Measurements from ENCODE around the gene XPOT.

The XPOT gene

DNA sequence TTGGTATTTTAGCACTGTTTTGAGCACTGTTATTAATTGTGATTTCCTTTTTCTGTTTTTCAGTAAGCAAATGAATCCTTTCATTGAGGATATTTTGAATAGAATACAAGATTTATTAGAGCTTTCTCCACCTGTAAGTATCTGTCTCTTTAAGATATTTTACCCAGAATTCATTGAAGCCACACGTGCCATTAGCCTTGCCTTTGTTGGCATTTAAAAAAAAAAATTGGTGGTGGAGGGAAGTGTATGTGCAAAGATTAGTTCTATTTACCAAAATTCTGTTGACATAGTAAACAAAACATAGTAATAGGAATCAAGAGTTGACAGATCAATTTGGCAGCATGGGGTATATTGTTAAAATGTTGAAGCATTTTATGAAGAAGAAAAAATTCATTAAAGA is 23.8 kb downstream of the XPOT start:
- DNase-seq (ENCODE audit: low spot score) = no peak

GRCh38 chr12:64428956-64429355 is 24.8 kb downstream of the XPOT start:
- no peak for DNase-seq (ENCODE audit: low spot score)

- no peak for DNase-seq (ENCODE audit: low spot score)
Observed at GRCh38 chr12:64430886-64431285, 26.7 kb downstream of the XPOT start.

DNA sequence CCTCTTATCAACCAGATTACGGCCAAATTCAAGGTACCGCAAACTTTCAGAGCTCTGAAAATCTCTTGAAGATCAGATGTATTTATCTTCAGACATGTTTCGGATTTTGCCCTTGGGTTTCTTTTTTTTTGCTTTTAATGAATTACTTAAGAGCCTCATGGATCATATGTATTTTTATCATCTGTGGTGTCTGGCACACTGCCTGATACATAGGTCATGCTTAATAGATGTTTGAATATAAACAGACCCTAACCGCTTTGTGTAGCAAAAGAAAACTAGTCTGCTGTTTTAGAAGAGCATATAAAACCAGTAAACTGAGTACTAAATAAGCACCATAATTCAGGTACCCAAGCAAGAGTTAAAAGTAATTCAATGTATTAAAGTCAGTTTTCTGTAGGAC is 27.6 kb downstream of the XPOT start:
- DNase-seq (ENCODE audit: low spot score) = no peak

DNA sequence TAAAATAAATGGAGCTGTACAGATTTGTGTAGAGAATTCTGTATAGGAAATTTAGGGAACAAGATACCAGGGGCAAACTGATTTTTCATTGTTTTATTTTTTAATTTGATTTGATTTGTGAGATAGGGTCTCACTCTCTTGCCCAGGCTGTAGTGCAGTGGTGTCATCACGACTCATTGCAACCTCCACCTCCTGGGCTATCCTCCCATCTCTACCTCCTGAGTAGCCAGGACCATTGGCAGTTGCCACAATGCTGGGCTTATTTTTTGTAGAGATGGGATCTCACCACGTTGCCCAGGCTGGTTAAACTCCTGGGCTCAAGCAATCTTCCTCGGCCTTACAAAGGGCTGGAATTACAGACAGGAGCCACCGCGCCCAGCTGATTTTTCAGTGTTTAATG is 29.7 kb downstream of the XPOT start:
- no peak for DNase-seq (ENCODE audit: low spot score)

DNA sequence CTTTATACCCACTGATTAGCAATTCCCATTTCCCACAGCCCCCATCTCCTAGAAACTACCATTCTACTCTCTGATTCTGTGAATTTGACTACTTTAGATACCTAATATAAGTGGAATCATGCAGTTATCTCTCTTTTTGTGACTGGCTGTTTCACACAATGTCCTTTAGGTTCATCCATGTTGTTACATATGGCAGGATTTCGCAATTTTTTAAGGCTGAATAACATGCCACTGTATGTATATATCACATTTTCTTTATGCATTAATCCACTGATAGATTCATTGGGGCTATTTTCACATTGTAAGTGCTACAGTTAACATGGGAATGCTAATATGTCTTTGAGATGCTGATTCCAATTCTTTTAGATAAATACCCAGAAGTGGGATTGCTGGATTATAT is 35.9 kb downstream of the XPOT start:
- no peak for DNase-seq (ENCODE audit: low spot score)

DNA sequence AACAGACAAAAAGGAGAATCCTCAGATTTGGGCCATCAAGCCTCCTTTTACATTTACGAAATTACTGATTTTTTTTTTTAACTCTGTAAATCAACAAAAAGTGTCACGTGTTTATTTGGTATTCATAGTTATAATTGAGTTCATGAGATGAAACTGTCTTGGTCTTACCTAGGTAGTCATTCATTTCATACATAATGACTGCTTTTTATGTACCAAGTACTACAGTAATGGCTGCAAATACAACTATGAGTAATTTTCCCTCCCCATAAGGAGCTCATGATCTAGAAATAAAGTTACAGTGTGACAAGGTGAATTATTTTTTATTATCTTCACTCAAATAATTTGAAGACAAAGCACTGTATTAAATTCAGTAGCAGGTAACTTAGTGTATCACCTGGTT is 41.3 kb downstream of the XPOT start:
- no peak for DNase-seq (ENCODE audit: low spot score)

DNA sequence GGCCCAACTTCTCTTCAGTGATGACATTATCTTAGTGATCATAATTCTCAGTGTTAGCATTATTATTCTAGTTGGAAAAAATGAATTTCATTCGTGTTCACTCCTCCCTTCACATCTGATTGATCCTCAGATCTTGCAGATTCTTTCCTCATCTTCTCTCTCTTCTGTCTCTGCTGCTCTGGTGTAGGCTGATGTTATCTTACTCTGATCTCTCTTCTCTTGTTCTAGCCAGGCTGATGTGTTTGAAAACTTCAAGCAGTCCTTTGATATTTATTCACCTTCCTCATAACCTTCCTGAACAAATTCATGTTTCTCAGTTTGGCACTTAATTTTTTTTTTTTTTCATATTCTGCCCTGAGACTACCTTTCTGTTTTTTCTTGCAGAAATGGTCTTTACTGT is 42.1 kb downstream of the XPOT start:
- DNase-seq (ENCODE audit: low spot score) = no peak

DNA sequence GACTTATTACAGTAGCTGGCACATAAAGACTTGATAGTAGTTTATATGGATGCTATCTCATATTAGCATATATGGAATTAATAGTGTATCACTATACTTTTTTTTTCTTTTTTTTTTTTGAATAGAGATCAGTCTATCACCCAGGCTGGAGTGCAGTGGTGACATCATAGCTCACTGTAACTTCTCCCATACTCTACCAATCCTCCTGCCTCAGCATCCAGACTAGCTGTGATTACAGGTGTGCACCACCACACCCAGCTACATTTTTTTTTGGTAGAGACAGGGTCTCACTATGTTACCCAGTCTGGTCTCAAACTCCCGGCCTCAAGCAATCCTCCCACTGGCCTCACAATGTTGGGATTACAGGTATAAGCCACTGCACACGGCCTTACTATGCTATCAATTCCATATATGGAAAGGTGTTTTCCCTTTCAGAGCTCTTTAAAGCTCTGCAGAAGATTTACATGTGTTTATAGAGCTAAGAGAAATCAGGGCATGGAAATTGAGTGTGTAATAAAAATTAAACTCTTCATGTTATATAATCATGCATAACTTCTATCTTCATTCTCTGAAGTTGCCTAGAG is 46.0 kb downstream of the XPOT start:
- DNase-seq (ENCODE audit: low spot score) = no peak

GRCh38 chr12:64450711-64451486 is 46.7 kb downstream of the XPOT start:
- DNase-seq (ENCODE audit: low spot score) = no peak

DNA sequence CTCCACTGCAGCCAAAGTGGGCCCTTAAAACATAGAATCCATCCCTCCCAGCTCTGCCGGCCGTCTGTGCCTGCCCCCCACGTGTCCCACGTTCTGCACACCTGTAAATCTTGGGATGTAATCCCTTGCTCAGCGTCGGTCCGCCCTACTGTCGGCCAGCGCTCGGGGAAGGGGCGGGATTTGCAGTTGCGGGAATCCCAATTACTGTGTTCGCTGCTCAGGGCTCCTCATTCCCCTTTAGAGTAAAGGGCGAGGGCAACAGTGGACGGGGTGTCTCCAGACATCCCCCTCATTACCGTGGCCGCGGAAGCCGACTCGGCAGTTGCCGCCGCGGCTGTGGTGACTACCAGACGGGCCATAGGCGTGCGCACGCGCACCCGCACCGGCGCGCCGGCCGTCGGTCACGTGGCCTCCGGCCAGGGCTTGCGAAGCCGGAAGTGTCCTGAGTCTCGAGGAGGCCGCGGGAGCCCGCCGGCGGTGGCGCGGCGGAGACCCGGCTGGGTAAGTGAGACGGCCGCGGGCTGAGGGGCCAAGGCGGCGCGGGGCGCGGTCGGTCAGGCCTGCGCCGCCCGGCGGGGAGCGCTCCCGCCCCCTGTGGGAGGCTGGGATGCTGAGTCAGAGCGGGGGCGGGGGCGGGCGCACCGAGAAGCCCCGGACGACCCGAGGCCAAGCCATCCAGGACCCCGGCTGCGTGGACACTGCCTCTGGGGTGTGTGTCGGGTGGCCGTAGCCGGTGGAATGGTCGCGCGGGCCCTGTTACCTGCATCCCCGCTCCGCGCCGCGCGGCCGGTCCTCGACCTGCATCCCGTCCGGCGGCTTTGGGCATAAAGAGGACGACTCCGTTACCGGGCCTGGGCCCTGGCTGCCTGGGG is 47.7 kb downstream of the XPOT start, which contains the start of gene TBK1:
Gene TBK1, plus strand, starts transcription at position 434 of the 872 bp plus-strand sequence. CDS start 3,751 bp downstream, outside the sequence.
- DNase-seq (ENCODE audit: low spot score) = peak; percentile 87

DNA sequence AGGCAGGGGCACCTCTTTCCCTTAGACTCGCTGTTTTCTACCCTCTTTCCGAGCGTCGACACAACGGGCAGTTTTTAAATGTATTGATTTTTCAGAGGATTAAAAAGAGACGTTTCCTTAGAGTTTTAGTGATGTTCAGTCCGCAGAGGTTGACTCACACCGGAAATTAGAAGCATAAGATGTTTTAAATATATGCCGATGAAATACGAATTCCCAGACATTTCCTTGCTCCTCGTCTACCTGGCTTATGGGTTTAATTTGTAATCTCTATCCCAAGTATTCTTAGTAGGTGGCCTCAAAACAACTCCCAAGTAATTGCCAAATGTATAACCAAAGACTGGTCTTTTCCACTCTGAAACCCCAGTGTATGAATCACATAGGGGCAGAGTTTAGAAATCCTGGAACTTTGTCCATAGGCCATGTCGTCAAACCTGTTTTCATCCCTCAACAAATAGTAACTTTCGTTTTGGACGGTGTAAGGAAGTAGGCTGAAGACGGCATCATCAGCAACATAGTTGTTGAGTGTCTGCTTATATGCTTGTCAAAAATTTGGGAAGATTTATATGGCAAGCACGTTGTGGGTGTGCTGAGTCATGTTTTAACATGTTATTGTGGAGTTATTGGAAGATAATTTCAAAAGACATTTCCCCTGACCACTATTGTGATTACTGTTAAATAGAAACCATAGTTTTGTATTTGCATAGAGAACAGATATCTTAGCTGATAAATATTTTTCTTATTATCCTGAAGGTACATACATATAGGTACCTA is 48.6 kb downstream of the XPOT start:
- peak; percentile 47 for DNase-seq (ENCODE audit: low spot score)

GRCh38 chr12:64455506-64455905 is 51.3 kb downstream of the XPOT start:
- no peak for DNase-seq (ENCODE audit: low spot score)

DNA sequence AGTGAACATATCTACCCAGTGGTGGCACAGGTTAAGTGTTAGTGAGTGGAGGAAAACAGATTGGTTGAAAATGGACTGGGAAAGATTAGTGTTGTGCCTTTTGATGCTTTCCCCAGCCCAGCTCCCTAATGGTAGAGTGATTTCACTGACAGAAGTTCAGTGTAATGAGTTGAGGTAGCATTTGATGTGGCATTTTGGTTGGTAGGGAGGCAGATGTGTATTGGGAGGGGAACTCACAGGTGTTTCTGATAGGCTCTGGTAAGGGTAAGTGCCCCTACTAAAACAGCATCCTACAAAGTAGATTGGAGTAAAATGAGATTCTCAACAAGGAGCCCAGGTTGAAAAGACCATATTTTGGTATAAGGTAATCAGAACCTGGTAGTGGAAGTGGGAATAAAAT is 51.9 kb downstream of the XPOT start:
- no peak for DNase-seq (ENCODE audit: low spot score)

DNA sequence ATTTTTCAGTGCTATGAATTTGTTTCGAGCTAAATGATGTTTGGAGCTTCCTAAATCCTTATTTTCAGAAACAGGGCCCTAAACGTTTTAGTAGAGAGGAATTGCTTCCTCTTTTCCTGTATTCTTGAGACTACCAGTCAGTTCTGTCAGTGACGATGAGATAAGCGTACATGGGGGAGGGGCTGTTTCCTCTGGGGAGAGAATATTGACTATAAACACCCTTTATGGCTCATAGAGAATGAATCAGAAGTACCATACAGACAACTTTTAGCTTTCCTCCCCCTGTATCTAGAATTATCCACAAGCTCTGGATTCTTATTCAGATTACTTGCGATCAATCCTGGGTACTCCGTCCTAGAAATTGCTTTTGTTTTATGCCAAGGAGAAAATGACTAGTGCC is 52.8 kb downstream of the XPOT start:
- no peak for DNase-seq (ENCODE audit: low spot score)

DNA sequence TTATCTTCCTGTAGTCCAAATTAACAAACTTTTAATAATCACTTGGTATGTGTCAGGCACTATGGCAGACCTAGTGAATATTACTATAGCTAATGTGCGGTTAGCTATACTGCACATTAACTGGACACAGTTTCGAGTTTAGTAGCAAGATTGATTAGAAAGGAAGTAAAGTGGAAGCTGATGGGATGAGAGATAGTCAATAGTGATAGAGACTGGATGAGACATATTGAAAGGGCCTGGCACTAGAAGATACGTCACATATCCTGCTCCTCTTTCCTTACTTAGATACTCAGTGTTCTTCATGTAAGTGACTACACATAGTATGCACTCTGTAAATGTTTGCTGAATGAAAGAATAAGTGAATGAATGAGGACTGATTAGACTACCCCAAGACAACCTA is 53.3 kb downstream of the XPOT start:
- no peak for DNase-seq (ENCODE audit: low spot score)

DNA sequence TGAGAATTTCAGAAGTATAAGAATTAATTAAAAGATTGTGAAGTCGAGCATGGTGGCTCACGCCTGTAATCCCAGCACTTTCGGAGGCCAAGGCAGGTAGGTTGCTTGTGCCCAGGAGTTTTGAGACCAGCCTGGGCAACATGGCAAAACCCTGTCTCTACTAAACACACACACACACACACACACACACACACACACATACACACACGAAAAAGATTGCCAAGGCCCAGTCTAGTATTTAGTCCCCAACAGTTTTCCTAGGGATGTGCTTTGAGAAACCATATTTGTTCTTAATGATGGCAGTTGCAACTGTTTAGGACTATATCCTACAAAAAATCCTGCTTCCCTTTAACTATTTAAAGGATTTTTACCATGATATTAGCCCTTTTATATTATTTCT is 53.7 kb downstream of the XPOT start:
- no peak for DNase-seq (ENCODE audit: low spot score)

DNA sequence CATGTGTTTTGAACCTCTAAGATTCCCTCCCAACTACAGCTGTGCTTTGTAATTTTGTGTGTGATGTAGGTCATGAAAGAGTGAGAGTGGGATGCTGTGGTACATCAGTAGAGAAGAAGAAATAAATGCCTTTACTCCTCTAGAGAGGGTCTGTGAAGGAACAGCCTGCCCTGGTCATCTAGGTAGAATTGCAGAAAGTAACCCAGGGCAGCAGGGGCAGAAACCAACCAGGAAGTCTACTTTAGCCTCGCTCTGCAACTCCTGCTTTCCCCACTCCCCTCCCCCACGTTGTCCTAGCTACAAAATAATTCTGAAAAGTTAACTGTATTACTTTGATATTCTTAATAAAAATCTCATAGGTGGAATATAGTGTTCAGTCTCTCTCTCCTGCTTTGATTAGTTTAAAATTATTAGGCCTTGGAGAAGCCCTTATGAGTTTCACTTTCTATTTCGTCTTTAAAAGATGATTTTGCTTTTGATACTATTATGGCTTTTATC is 55.3 kb downstream of the XPOT start:
- DNase-seq (ENCODE audit: low spot score) = no peak

DNA sequence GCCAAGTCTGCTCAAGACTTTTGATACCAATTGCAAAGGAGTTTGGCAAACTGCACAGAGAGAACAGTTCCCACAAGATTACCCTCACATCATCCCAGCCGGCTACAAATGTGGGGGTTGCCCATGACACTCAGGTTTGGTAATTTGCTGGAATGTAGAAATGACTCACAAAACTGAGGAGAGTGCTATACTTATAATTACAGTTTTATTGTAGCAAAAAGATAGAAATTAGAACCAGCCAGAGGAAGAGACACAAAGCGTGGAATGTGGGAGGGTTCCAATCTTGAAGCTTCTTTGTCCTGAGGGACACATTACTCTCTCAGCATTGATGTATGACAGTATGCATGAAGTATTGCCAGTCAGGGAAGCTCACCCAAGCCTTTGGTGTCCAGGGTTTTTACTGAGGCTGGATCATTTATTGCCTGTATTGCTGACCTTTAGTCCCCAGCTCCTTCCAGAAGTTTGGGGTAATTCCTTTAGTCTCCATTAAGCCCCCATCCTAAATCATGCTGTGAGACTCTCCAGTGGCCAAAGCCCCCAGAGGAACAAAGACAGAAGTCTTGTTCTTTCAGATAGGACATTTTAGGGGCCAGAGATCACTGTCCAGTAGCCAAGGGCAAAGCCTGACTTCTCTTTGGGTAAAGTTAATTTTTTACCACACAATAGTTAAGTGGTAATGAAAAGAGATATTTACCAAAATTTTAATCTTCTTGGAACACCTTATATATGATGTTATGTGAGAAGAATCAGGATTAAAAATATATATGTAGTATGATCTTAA is 57.6 kb downstream of the XPOT start:
- DNase-seq (ENCODE audit: low spot score) = no peak

- DNase-seq (ENCODE audit: low spot score) = no peak
Observed at GRCh38 chr12:64466178-64466577, 62.0 kb downstream of the XPOT start.

- no peak for DNase-seq (ENCODE audit: low spot score)
Observed at GRCh38 chr12:64468966-64469365, 64.8 kb downstream of the XPOT start.
